ENCODE data around the gene TAF5. TPM values are rescaled to one million over a fixed set of nuclear protein-coding genes. Genes with fewer than 3 reads are reported as not detected.
A peak's percentile ranks its signal among the peaks of the same experiment; 100 is the strongest.

Gene TAF5
- total and polyA plus RNA-seq, 2 donors (not counting 1 experiment from before 2014, with no cell fraction given) = 3.0 to 3.4 TPM

- no peak overlapping the region for H3K9ac ChIP-seq (ENCODE audit: insufficient read depth, low read length)
- H3K27ac ChIP-seq (ENCODE audit: insufficient read depth, low read length) = no peak overlapping the region
- H4K20me1 ChIP-seq (ENCODE audit: control insufficient read depth, extremely low read depth, insufficient read depth, low read length) = no peaks in the 10 kb centered on the region
- H3K79me2 ChIP-seq (ENCODE audit: control insufficient read depth, insufficient read depth, low read length) = no peaks in the 10 kb centered on the region
- no peak for TF ChIP-seq EZH2 (IDR thresholded peaks at IDR 0.05; ENCODE audit: low read length, missing control alignments)
- TF ChIP-seq, protein P1, sequence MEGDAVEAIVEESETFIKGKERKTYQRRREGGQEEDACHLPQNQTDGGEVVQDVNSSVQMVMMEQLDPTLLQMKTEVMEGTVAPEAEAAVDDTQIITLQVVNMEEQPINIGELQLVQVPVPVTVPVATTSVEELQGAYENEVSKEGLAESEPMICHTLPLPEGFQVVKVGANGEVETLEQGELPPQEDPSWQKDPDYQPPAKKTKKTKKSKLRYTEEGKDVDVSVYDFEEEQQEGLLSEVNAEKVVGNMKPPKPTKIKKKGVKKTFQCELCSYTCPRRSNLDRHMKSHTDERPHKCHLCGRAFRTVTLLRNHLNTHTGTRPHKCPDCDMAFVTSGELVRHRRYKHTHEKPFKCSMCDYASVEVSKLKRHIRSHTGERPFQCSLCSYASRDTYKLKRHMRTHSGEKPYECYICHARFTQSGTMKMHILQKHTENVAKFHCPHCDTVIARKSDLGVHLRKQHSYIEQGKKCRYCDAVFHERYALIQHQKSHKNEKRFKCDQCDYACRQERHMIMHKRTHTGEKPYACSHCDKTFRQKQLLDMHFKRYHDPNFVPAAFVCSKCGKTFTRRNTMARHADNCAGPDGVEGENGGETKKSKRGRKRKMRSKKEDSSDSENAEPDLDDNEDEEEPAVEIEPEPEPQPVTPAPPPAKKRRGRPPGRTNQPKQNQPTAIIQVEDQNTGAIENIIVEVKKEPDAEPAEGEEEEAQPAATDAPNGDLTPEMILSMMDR (conservative IDR thresholded peaks at IDR 0.05 in 1 of 2, IDR thresholded peaks at IDR 0.05 in 1 of 2; ENCODE audit: low read depth in 1 of 2, low read length in 2 of 2) = no peak
- H3K36me3 ChIP-seq (ENCODE audit: control insufficient read depth, insufficient read depth, low read length) = no peaks in the 10 kb centered on the region
- H2AFZ ChIP-seq (ENCODE audit: low read length) = no peak overlapping the region
- DNase-seq (ENCODE audit: low read depth in 2 of 2) = no peak
- no peaks in the 10 kb centered on the region for H3K9me3 ChIP-seq (ENCODE audit: control insufficient read depth, insufficient read depth, low read depth, low read length)
- H3K4me2 ChIP-seq (ENCODE audit: extremely low read depth, insufficient read depth, low read length) = no peak overlapping the region
- H3K4me1 ChIP-seq (ENCODE audit: control insufficient read depth, extremely low read depth, insufficient read depth, low read length) = no peaks in the 10 kb centered on the region
- H3K27me3 ChIP-seq (ENCODE audit: control insufficient read depth, insufficient read depth, low read length) = no peaks in the 10 kb centered on the region
- H3K4me3 ChIP-seq (replicated peaks in 1 of 4; ENCODE audit: control extremely low read depth in 1 of 4, insufficient read depth in 1 of 4, low read depth in 3 of 4, low read length in 4 of 4) = no peak overlapping the region
These were observed 33.2 kb upstream of the TAF5 start for GRCh38 chr10:103334567-103334966.

GRCh38 chr10:103336370-103336769, 31.4 kb upstream of the TAF5 start:
- Histone ChIP-seq H3K4me3 (replicated peaks in 1 of 4; ENCODE audit: control extremely low read depth in 1 of 4, insufficient read depth in 1 of 4, low read depth in 3 of 4, low read length in 4 of 4) (no peak overlapping the region), H3K9ac (ENCODE audit: insufficient read depth, low read length) (no peak overlapping the region), H3K4me1 (ENCODE audit: control insufficient read depth, extremely low read depth, insufficient read depth, low read length) (no peaks in the 10 kb centered on the region), H3K79me2 (ENCODE audit: control insufficient read depth, insufficient read depth, low read length) (no peaks in the 10 kb centered on the region), H3K27me3 (ENCODE audit: control insufficient read depth, insufficient read depth, low read length) (no peaks in the 10 kb centered on the region), H3K36me3 (ENCODE audit: control insufficient read depth, insufficient read depth, low read length) (no peaks in the 10 kb centered on the region), H4K20me1 (ENCODE audit: control insufficient read depth, extremely low read depth, insufficient read depth, low read length) (no peaks in the 10 kb centered on the region), H3K9me3 (ENCODE audit: control insufficient read depth, insufficient read depth, low read depth, low read length) (no peaks in the 10 kb centered on the region), H3K4me2 (ENCODE audit: extremely low read depth, insufficient read depth, low read length) (no peak overlapping the region), H2AFZ (ENCODE audit: low read length) (no peak overlapping the region), H3K27ac (ENCODE audit: insufficient read depth, low read length) (no peak overlapping the region)
- DNase-seq (ENCODE audit: low read depth in 2 of 2) = no peak
- TF ChIP-seq EZH2 (IDR thresholded peaks at IDR 0.05; ENCODE audit: low read length, missing control alignments) = no peak
- TF ChIP-seq, protein P1 (conservative IDR thresholded peaks at IDR 0.05 in 1 of 2, IDR thresholded peaks at IDR 0.05 in 1 of 2; ENCODE audit: low read depth in 1 of 2, low read length in 2 of 2) = no peak

- no peak for DNase-seq (ENCODE audit: low read depth in 2 of 2)
- Histone ChIP-seq H4K20me1 (ENCODE audit: control insufficient read depth, extremely low read depth, insufficient read depth, low read length) (no peaks in the 10 kb centered on the region), H3K4me1 (ENCODE audit: control insufficient read depth, extremely low read depth, insufficient read depth, low read length) (no peaks in the 10 kb centered on the region), H3K4me3 (replicated peaks in 1 of 4; ENCODE audit: control extremely low read depth in 1 of 4, insufficient read depth in 1 of 4, low read depth in 3 of 4, low read length in 4 of 4) (peak overlapping the region; percentile 67 to 78 (median 76)), H3K27me3 (ENCODE audit: control insufficient read depth, insufficient read depth, low read length) (no peaks in the 10 kb centered on the region), H3K9me3 (ENCODE audit: control insufficient read depth, insufficient read depth, low read depth, low read length) (no peaks in the 10 kb centered on the region), H3K36me3 (ENCODE audit: control insufficient read depth, insufficient read depth, low read length) (no peaks in the 10 kb centered on the region), H3K79me2 (ENCODE audit: control insufficient read depth, insufficient read depth, low read length) (peaks cover 14% of the 10 kb centered on the region), H3K27ac (ENCODE audit: insufficient read depth, low read length) (peak overlapping the region; percentile 74), H3K9ac (ENCODE audit: insufficient read depth, low read length) (peak overlapping the region; percentile 69), H2AFZ (ENCODE audit: low read length) (peak overlapping the region; percentile 89), H3K4me2 (ENCODE audit: extremely low read depth, insufficient read depth, low read length) (peak overlapping the region; percentile 58)
- no peak for TF ChIP-seq EZH2 (IDR thresholded peaks at IDR 0.05; ENCODE audit: low read length, missing control alignments)
- TF ChIP-seq, protein P1 (conservative IDR thresholded peaks at IDR 0.05 in 1 of 2, IDR thresholded peaks at IDR 0.05 in 1 of 2; ENCODE audit: low read depth in 1 of 2, low read length in 2 of 2) = no peak
These were observed 17.6 kb upstream of the TAF5 start for GRCh38 chr10:103350175-103350516.
